ENCODE data around the gene CAMK2D. TPM values are rescaled to one million over a fixed set of nuclear protein-coding genes. Genes with fewer than 3 reads are reported as not detected.

CAMK2D gene
- total and polyA plus RNA-seq, 2 experiments from 2014 or later, result 36.8 to 99.1 TPM

GRCh38 chr4:113444386-113444785, 317.2 kb downstream of the CAMK2D start:
- H3K4me3 ChIP-seq, result no peak overlapping the region
- no peaks in the 10 kb centered on the region for H3K9me3 ChIP-seq (ENCODE audit: low read depth)
- H3K4me2 ChIP-seq, result no peak overlapping the region
- no peak for DNase-seq (ENCODE audit: low spot score)
- H3K4me1 ChIP-seq (ENCODE audit: insufficient read depth), result peaks cover 3% of the 10 kb centered on the region
- H3K79me2 ChIP-seq, result no peaks in the 10 kb centered on the region
- H4K20me1 ChIP-seq (ENCODE audit: insufficient read depth, poor library complexity, severe bottlenecking), result no peaks in the 10 kb centered on the region
- no peaks in the 10 kb centered on the region for H3K27me3 ChIP-seq
- H3K9me2 ChIP-seq (replicated peaks; ENCODE audit: insufficient read depth), result no peaks in the 10 kb centered on the region
- no peak overlapping the region for H2AFZ ChIP-seq
- H3K36me3 ChIP-seq (replicated peaks; ENCODE audit: insufficient read depth, low read depth), result no peaks in the 10 kb centered on the region
- no peak for TF ChIP-seq EZH2 (IDR thresholded peaks at IDR 0.05; ENCODE audit: borderline replicate concordance)
- no peak for TF ChIP-seq EZH2phosphoT487 (IDR thresholded peaks at IDR 0.05; ENCODE audit: low read depth, severe bottlenecking, unreplicated experiment)
- no peak for TF ChIP-seq CTCF (IDR thresholded peaks at IDR 0.05; ENCODE audit: poor library complexity)
- H3K27ac ChIP-seq, result no peak overlapping the region
- 74% methylated on average over 1 of the region's 1 CpG for WGBS (ENCODE audit: low lambda C conversion rate, missing lambda C conversion rate)

DNA sequence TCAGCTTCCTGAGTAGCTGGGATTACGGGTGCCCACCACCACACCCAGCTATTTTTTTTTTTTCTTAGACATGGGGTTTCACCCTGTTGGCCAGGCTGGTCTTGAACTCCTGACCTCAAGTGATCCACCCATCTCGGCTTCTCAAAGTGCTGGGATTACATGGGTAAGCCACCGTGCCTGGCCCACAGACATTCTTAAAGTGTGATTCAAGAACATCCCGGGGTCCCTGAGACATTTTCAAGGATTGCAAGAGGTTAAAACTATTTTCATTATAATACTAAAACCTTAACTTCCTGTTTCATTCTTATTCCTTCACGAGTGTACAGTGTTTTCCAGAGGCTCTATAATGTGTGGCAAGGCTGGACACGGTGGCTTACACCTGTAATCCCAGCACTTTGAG, 318.7 kb downstream of the CAMK2D start:
- 77% methylated on average over 6 of the region's 6 CpGs for whole genome bisulfite sequencing (ENCODE audit: low lambda C conversion rate, missing lambda C conversion rate)
- DNase-seq (ENCODE audit: low spot score), result no peak
- Histone ChIP-seq H3K4me3 (no peak overlapping the region), H3K79me2 (no peaks in the 10 kb centered on the region), H3K4me1 (ENCODE audit: insufficient read depth) (peaks cover 3% of the 10 kb centered on the region), H2AFZ (no peak overlapping the region), H3K36me3 (replicated peaks; ENCODE audit: insufficient read depth, low read depth) (no peaks in the 10 kb centered on the region), H3K9me3 (ENCODE audit: low read depth) (no peaks in the 10 kb centered on the region), H3K27ac (no peak overlapping the region), H4K20me1 (ENCODE audit: insufficient read depth, poor library complexity, severe bottlenecking) (no peaks in the 10 kb centered on the region), H3K27me3 (no peaks in the 10 kb centered on the region), H3K4me2 (no peak overlapping the region), H3K9me2 (replicated peaks; ENCODE audit: insufficient read depth) (no peaks in the 10 kb centered on the region)
- TF ChIP-seq CTCF (IDR thresholded peaks at IDR 0.05; ENCODE audit: poor library complexity) (no peak), EZH2 (IDR thresholded peaks at IDR 0.05; ENCODE audit: borderline replicate concordance) (no peak), EZH2phosphoT487 (IDR thresholded peaks at IDR 0.05; ENCODE audit: low read depth, severe bottlenecking, unreplicated experiment) (no peak)

GRCh38 chr4:113440371-113440770, 321.2 kb downstream of the CAMK2D start:
- no peak for TF ChIP-seq EZH2phosphoT487 (IDR thresholded peaks at IDR 0.05; ENCODE audit: low read depth, severe bottlenecking, unreplicated experiment)
- no peak for TF ChIP-seq CTCF (IDR thresholded peaks at IDR 0.05; ENCODE audit: poor library complexity)
- no peak for TF ChIP-seq EZH2 (IDR thresholded peaks at IDR 0.05; ENCODE audit: borderline replicate concordance)
- H3K4me2 ChIP-seq, result no peak overlapping the region

DNA sequence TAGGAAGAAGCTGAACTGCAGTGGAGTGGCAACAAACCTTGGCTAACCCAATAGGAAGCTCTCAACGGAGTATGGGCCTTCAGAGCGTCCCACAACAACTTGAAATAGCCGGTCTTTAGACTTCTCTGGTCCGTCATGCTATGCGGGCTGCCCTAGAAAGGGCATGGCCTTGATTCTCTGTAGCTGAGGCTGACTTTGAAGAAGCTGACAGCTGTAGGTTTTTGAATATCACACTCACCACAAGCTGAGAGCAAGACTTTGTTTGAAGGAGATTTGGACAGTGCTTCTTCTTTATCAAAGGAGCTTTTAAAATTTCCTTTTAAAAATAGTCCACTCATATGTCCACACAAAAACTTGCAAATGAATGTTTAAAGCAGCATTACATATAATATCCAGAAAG, 322.9 kb downstream of the CAMK2D start:
- DNase-seq (ENCODE audit: low spot score), result no peak
- Histone ChIP-seq H3K79me2 (no peaks in the 10 kb centered on the region), H3K27me3 (no peaks in the 10 kb centered on the region), H3K4me2 (no peak overlapping the region), H3K27ac (no peak overlapping the region), H3K36me3 (replicated peaks; ENCODE audit: insufficient read depth, low read depth) (no peaks in the 10 kb centered on the region), H3K9me2 (replicated peaks; ENCODE audit: insufficient read depth) (no peaks in the 10 kb centered on the region), H2AFZ (no peak overlapping the region), H4K20me1 (ENCODE audit: insufficient read depth, poor library complexity, severe bottlenecking) (no peaks in the 10 kb centered on the region), H3K9me3 (ENCODE audit: low read depth) (no peaks in the 10 kb centered on the region), H3K4me1 (ENCODE audit: insufficient read depth) (no peaks in the 10 kb centered on the region), H3K4me3 (no peak overlapping the region)
- no peak for TF ChIP-seq CTCF (IDR thresholded peaks at IDR 0.05; ENCODE audit: poor library complexity)
- TF ChIP-seq EZH2phosphoT487 (IDR thresholded peaks at IDR 0.05; ENCODE audit: low read depth, severe bottlenecking, unreplicated experiment), result no peak
- no peak for TF ChIP-seq EZH2 (IDR thresholded peaks at IDR 0.05; ENCODE audit: borderline replicate concordance)
- WGBS (ENCODE audit: low lambda C conversion rate, missing lambda C conversion rate), result 95% methylated on average over 5 of the region's 5 CpGs

More at GRCh38 chr4:113440371-113440770, 321.2 kb downstream of the CAMK2D start:
- no peaks in the 10 kb centered on the region for H3K27me3 ChIP-seq
- WGBS (ENCODE audit: low lambda C conversion rate, missing lambda C conversion rate), result 91% methylated on average over 4 of the region's 4 CpGs
- H3K4me3 ChIP-seq, result no peak overlapping the region
- H3K36me3 ChIP-seq (replicated peaks; ENCODE audit: insufficient read depth, low read depth), result no peaks in the 10 kb centered on the region
- no peaks in the 10 kb centered on the region for H3K9me2 ChIP-seq (replicated peaks; ENCODE audit: insufficient read depth)
- H3K9me3 ChIP-seq (ENCODE audit: low read depth), result no peaks in the 10 kb centered on the region
- no peak for DNase-seq (ENCODE audit: low spot score)
- H3K4me1 ChIP-seq (ENCODE audit: insufficient read depth), result no peaks in the 10 kb centered on the region
- no peak overlapping the region for H3K27ac ChIP-seq
- H3K79me2 ChIP-seq, result no peaks in the 10 kb centered on the region
- H4K20me1 ChIP-seq (ENCODE audit: insufficient read depth, poor library complexity, severe bottlenecking), result no peaks in the 10 kb centered on the region
- no peak overlapping the region for H2AFZ ChIP-seq

Data from hepatocyte (in vitro differentiated cells).